A549 (cell line): ENCODE data around the gene TBX10.

Experiments used
- BHLHE40 ChIP-seq: IDR thresholded peaks from 2 replicates; pipeline ENCODE4 v1.6.1; 2012; ENCODE audit warnings: low read depth, low read length, inconsistent platforms
- CHD2 ChIP-seq: fragments of 150-350 bp; IDR thresholded peaks from 2 replicates; pipeline ENCODE4 v1.6.1; 2014; ENCODE audit warnings: low read length; ENCODE audit not compliant: partially characterized antibody
- EP300 ChIP-seq, 2 experiments: fragments of >200 bp; sonication (Bioruptor Twin); formaldehyde crosslinking; IDR thresholded peaks; 2 replicates in 1 of 2; 3 replicates in 1 of 2; pipeline ENCODE4 v1.6.1; 2016 to 2017
- ESRRA ChIP-seq: fragments of 150-350 bp; IDR thresholded peaks from 2 replicates; pipeline ENCODE4 v1.6.1; 2014; ENCODE audit warnings: mild to moderate bottlenecking, low read length, borderline replicate concordance
- KDM1A ChIP-seq: fragments of 200-600 bp; sonication (generic); IDR thresholded peaks from 2 replicates; pipeline ENCODE4 v1.6.1; 2016; ENCODE audit warnings: low read depth, mild to moderate bottlenecking
- MAX ChIP-seq: IDR thresholded peaks from 2 replicates; pipeline ENCODE4 v1.6.1; 2012
- POLR2A ChIP-seq: IDR thresholded peaks from 2 replicates; pipeline ENCODE4 v1.6.1; 2012; ENCODE audit warnings: mild to moderate bottlenecking, low read length
- POLR2AphosphoS2 ChIP-seq: conservative IDR thresholded peaks from 2 replicates; pipeline ENCODE4 v1.6.1; 2012; ENCODE audit warnings: low read length, improper control_type of control experiment, inconsistent platforms
- SREBF2 ChIP-seq: fragments of 450-650 bp; IDR thresholded peaks from 2 replicates; pipeline ENCODE4 v1.6.1; 2014; ENCODE audit warnings: mild to moderate bottlenecking, moderate library complexity
- TP53 ChIP-seq: fragments of 250-450 bp; sonication (Bioruptor Pico); IDR thresholded peaks from 2 replicates; pipeline ENCODE4 v1.5.0; 2021; ENCODE audit warnings: mild to moderate bottlenecking, moderate library complexity
- TF ChIP-seq, protein P1 (sequence below): fragments of >200 bp; sonication (Bioruptor Twin); formaldehyde crosslinking; IDR thresholded peaks from 3 replicates; pipeline ENCODE4 v1.5.1; 2016
- TF ChIP-seq, protein P2 (sequence below): fragments of 250-450 bp; sonication (Bioruptor Pico); IDR thresholded peaks from 2 replicates; pipeline ENCODE4 v1.5.0; 2021; ENCODE audit warnings: mild to moderate bottlenecking, moderate library complexity, borderline replicate concordance

DNA sequence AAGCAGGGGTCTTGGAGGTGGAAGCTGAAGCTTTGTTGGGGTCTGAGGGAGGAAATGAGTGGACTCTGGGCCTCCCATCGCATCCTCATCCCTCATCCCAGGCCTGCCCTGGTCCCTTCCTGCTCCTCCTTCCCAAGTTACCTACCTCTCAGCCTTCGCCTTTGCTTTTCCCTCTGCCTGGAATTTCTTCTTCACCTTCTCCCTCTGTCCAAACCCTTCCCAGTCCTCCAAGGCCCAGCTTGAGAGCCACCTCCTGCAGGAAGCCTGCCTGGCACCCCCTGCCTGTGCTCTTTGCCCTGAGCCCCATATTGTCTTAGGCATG lies 7.7 kb downstream of the TBX10 start:
- TF ChIP-seq POLR2A = no peak
- TF ChIP-seq ESRRA = no peak
- TF ChIP-seq MAX = no peak
- TF ChIP-seq, protein P1, sequence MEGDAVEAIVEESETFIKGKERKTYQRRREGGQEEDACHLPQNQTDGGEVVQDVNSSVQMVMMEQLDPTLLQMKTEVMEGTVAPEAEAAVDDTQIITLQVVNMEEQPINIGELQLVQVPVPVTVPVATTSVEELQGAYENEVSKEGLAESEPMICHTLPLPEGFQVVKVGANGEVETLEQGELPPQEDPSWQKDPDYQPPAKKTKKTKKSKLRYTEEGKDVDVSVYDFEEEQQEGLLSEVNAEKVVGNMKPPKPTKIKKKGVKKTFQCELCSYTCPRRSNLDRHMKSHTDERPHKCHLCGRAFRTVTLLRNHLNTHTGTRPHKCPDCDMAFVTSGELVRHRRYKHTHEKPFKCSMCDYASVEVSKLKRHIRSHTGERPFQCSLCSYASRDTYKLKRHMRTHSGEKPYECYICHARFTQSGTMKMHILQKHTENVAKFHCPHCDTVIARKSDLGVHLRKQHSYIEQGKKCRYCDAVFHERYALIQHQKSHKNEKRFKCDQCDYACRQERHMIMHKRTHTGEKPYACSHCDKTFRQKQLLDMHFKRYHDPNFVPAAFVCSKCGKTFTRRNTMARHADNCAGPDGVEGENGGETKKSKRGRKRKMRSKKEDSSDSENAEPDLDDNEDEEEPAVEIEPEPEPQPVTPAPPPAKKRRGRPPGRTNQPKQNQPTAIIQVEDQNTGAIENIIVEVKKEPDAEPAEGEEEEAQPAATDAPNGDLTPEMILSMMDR = no peak
- no peak for TF ChIP-seq KDM1A
- TF ChIP-seq TP53 (CRISPR knock-in tag) = no peak
- TF ChIP-seq BHLHE40 = no peak
- TF ChIP-seq POLR2AphosphoS2 = no peak
- TF ChIP-seq, protein P2, sequence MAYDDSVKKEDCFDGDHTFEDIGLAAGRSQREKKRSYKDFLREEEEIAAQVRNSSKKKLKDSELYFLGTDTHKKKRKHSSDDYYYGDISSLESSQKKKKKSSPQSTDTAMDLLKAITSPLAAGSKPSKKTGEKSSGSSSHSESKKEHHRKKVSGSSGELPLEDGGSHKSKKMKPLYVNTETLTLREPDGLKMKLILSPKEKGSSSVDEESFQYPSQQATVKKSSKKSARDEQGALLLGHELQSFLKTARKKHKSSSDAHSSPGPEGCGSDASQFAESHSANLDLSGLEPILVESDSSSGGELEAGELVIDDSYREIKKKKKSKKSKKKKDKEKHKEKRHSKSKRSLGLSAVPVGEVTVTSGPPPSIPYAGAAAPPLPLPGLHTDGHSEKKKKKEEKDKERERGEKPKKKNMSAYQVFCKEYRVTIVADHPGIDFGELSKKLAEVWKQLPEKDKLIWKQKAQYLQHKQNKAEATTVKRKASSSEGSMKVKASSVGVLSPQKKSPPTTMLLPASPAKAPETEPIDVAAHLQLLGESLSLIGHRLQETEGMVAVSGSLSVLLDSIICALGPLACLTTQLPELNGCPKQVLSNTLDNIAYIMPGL (CRISPR knock-in tag) = no peak
- no peak for TF ChIP-seq EP300 (IDR thresholded peaks at IDR 0.05)
- no peak for TF ChIP-seq CHD2
- no peak for TF ChIP-seq SREBF2
